ENCODE data around the gene LRRC7. TPM values are rescaled to one million over a fixed set of nuclear protein-coding genes. Genes with fewer than 3 reads are reported as not detected.

Gene LRRC7
- polyA plus RNA-seq, 1 of the 3 experiments (the other 2 are of a cell fraction), result 0.02 TPM

DNA sequence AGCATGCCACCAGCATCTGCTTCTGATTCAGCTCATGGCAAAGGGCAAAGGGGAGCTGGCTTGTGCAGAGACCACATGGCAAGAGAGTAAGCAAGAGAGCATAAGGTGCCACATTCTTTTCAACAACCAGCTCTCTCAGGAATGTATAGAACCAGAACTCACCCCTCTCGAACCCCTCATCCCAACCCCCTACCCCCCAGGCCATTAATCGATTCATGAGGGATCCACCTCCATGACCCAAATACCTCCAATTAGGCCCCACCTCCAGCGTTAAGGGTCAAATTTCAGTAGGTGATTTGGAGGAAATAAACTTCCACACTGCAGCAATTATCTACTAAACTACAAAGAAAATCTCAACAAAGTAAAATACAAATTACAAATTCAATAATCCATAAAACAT, 32.2 kb upstream of the LRRC7 start:
- DNase-seq, result no peak
- H3K36me3 ChIP-seq (replicated peaks in 1 of 2; ENCODE audit: control insufficient read depth in 1 of 2, insufficient read depth in 2 of 2, low read length in 1 of 2), result no peaks in the 10 kb centered on the region
- TF ChIP-seq EP300 (IDR thresholded peaks at IDR 0.05; ENCODE audit: borderline replicate concordance in 1 of 2, low read depth in 1 of 2, low read length in 1 of 2), result no peak
- TF ChIP-seq, protein P1, sequence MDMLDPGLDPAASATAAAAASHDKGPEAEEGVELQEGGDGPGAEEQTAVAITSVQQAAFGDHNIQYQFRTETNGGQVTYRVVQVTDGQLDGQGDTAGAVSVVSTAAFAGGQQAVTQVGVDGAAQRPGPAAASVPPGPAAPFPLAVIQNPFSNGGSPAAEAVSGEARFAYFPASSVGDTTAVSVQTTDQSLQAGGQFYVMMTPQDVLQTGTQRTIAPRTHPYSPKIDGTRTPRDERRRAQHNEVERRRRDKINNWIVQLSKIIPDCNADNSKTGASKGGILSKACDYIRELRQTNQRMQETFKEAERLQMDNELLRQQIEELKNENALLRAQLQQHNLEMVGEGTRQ (IDR thresholded peaks at IDR 0.05; ENCODE audit: borderline replicate concordance, low read depth, low read length), result no peak
- no peak for TF ChIP-seq MEF2A (IDR thresholded peaks at IDR 0.05; ENCODE audit: borderline replicate concordance, low read depth)

DNA sequence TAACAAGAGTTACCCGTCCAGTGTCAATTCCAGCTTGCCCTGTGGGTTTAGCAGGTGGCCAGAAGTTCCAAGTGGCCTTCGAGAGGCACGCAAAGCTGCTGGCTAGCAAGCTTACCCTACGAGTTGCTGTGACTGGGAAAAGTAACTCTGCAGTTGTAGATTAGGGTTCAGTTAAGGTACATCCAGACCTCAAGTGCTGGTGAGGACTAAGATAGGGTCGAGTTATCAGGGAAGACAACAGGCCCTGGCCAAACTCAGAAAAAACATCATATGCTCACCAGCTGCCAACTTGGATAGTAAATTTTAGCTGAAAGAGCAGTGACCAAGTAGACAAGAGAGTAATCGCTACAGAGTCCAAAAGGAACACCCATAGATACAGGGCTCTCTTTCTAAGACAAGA, 27.7 kb upstream of the LRRC7 start:
- 47% methylated on average over 6 of the region's 6 CpGs for WGBS (ENCODE audit: low lambda C conversion rate)
- POLR2A ChIA-PET, result no interaction called here
- H3F3A ChIP-seq (replicated peaks; ENCODE audit: insufficient read depth), result no peaks in the 10 kb centered on the region

More for the DNA sequence above, 32.2 kb upstream of the LRRC7 start:
- H3K27me3 ChIP-seq (ENCODE audit: insufficient read depth), result no peaks in the 10 kb centered on the region
- no peaks in the 10 kb centered on the region for H3K4me1 ChIP-seq (ENCODE audit: control insufficient read depth in 1 of 2, insufficient read depth in 2 of 2, low read depth in 1 of 2, low read length in 1 of 2)
- H3K79me2 ChIP-seq (ENCODE audit: insufficient read depth), result no peaks in the 10 kb centered on the region
- H2AFZ ChIP-seq (ENCODE audit: low read depth), result no peak overlapping the region
- no peaks in the 10 kb centered on the region for H3F3A ChIP-seq (replicated peaks; ENCODE audit: insufficient read depth)
- 47% methylated on average over 3 of the region's 3 CpGs for WGBS (ENCODE audit: low lambda C conversion rate)
- no peaks in the 10 kb centered on the region for H3K9me3 ChIP-seq
- H4K20me1 ChIP-seq (ENCODE audit: insufficient read depth), result no peaks in the 10 kb centered on the region
- ChIA-PET POLR2A (no interaction called here), CTCF (interaction anchor here (0.7 kb wide), 1 partner anchor 426 kb away, joined by 3 read pairs; no protein-coding TSS in a partner anchor)
- no peak overlapping the region for H3K4me2 ChIP-seq
- H3K9me2 ChIP-seq, result no peaks in the 10 kb centered on the region
- no peak overlapping the region for H3K4me3 ChIP-seq (ENCODE audit: low read depth in 2 of 2, low read length in 1 of 2)
- no peak overlapping the region for H3K27ac ChIP-seq (ENCODE audit: low read depth in 2 of 2, low read length in 1 of 2)
- no peak overlapping the region for H3K9ac ChIP-seq

More for the DNA sequence above, 27.7 kb upstream of the LRRC7 start:
- Histone ChIP-seq H3K27ac (ENCODE audit: low read depth in 2 of 2, low read length in 1 of 2) (no peak overlapping the region), H2AFZ (ENCODE audit: low read depth) (no peak overlapping the region), H3K4me1 (ENCODE audit: control insufficient read depth in 1 of 2, insufficient read depth in 2 of 2, low read depth in 1 of 2, low read length in 1 of 2) (no peaks in the 10 kb centered on the region), H4K20me1 (ENCODE audit: insufficient read depth) (no peaks in the 10 kb centered on the region), H3K4me2 (no peak overlapping the region), H3K9ac (no peak overlapping the region), H3K36me3 (replicated peaks in 1 of 2; ENCODE audit: control insufficient read depth in 1 of 2, insufficient read depth in 2 of 2, low read length in 1 of 2) (no peaks in the 10 kb centered on the region), H3K9me2 (no peaks in the 10 kb centered on the region), H3K27me3 (ENCODE audit: insufficient read depth) (no peaks in the 10 kb centered on the region; the same call in 1 of the 2 replicates), H3K9me3 (no peaks in the 10 kb centered on the region), H3K4me3 (ENCODE audit: low read depth in 2 of 2, low read length in 1 of 2) (no peak overlapping the region), H3K79me2 (ENCODE audit: insufficient read depth) (no peaks in the 10 kb centered on the region)
- CTCF ChIA-PET, result no interaction called here
- no peak for DNase-seq
- TF ChIP-seq, protein P2, sequence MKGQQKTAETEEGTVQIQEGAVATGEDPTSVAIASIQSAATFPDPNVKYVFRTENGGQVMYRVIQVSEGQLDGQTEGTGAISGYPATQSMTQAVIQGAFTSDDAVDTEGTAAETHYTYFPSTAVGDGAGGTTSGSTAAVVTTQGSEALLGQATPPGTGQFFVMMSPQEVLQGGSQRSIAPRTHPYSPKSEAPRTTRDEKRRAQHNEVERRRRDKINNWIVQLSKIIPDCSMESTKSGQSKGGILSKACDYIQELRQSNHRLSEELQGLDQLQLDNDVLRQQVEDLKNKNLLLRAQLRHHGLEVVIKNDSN (IDR thresholded peaks at IDR 0.05; ENCODE audit: borderline replicate concordance, low read depth), result no peak
- TF ChIP-seq MXI1 (IDR thresholded peaks at IDR 0.05; ENCODE audit: low read depth, low read length) (no peak), EP300 (IDR thresholded peaks at IDR 0.05; ENCODE audit: borderline replicate concordance in 1 of 2, low read depth in 1 of 2, low read length in 1 of 2) (no peak), YY1 (IDR thresholded peaks at IDR 0.05; ENCODE audit: low read depth) (no peak), CHD2 (IDR thresholded peaks at IDR 0.05; ENCODE audit: low read length, partially characterized antibody) (no peak), TAF1 (IDR thresholded peaks at IDR 0.05; ENCODE audit: borderline replicate concordance, low read depth, low read length) (no peak)
- TF ChIP-seq, protein P3, sequence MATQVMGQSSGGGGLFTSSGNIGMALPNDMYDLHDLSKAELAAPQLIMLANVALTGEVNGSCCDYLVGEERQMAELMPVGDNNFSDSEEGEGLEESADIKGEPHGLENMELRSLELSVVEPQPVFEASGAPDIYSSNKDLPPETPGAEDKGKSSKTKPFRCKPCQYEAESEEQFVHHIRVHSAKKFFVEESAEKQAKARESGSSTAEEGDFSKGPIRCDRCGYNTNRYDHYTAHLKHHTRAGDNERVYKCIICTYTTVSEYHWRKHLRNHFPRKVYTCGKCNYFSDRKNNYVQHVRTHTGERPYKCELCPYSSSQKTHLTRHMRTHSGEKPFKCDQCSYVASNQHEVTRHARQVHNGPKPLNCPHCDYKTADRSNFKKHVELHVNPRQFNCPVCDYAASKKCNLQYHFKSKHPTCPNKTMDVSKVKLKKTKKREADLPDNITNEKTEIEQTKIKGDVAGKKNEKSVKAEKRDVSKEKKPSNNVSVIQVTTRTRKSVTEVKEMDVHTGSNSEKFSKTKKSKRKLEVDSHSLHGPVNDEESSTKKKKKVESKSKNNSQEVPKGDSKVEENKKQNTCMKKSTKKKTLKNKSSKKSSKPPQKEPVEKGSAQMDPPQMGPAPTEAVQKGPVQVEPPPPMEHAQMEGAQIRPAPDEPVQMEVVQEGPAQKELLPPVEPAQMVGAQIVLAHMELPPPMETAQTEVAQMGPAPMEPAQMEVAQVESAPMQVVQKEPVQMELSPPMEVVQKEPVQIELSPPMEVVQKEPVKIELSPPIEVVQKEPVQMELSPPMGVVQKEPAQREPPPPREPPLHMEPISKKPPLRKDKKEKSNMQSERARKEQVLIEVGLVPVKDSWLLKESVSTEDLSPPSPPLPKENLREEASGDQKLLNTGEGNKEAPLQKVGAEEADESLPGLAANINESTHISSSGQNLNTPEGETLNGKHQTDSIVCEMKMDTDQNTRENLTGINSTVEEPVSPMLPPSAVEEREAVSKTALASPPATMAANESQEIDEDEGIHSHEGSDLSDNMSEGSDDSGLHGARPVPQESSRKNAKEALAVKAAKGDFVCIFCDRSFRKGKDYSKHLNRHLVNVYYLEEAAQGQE (IDR thresholded peaks at IDR 0.05; ENCODE audit: low read depth, low read length), result no peak

Measured in SK-N-SH (cell line).